GM23338 (cell line): ENCODE data around the gene MRGPRE. TPM values are rescaled to one million over a fixed set of nuclear protein-coding genes. Genes with fewer than 3 reads are reported as not detected.

Experiments
- ATAC-seq: fragments of 200-7000 bp; cut with Tn5 transposase; 3 replicates; pipeline ENCODE4 v1.9.1; 2020
- DNase-seq: peaks from one replicate; pipeline ENCODE4 v3.0.0-alpha.2; 2015; ENCODE audit warnings: low spot score
- H2AFZ ChIP-seq: fragments of 200-600 bp; sonication (generic); 2 replicates; pipeline ENCODE4 v1.8.0; 2016; ENCODE audit warnings: antibody characterized with exemption, mild to moderate bottlenecking, moderate library complexity
- H3F3A ChIP-seq: fragments of 200-600 bp; sonication (generic); replicated peaks from 2 replicates; pipeline ENCODE4 v1.8.0; 2017; ENCODE audit warnings: antibody characterized with exemption, mixed run types, low read depth
- H3K27ac ChIP-seq: fragments of 200-600 bp; sonication (generic); 2 replicates; pipeline ENCODE4 v1.6.1; 2016; ENCODE audit warnings: low read depth
- H3K27me3 ChIP-seq: fragments of 200-600 bp; sonication (generic); 2 replicates; pipeline ENCODE4 v1.8.0; 2016; ENCODE audit warnings: mild to moderate bottlenecking, mixed run types, moderate library complexity; ENCODE audit not compliant: insufficient read depth
- H3K36me3 ChIP-seq: fragments of 200-600 bp; sonication (generic); 2 replicates; pipeline ENCODE4 v1.8.0; 2016; ENCODE audit warnings: mild to moderate bottlenecking; ENCODE audit not compliant: insufficient read depth
- H3K4me1 ChIP-seq: fragments of 200-600 bp; sonication (generic); 2 replicates; pipeline ENCODE4 v1.8.0; 2016; ENCODE audit warnings: mild to moderate bottlenecking, moderate library complexity; ENCODE audit not compliant: insufficient read depth
- H3K4me2 ChIP-seq: fragments of 200-600 bp; sonication (generic); 2 replicates; pipeline ENCODE4 v1.7.1; 2017; ENCODE audit warnings: mixed run types
- H3K4me3 ChIP-seq: fragments of 200-600 bp; sonication (generic); 2 replicates; pipeline ENCODE4 v1.6.1; 2016; ENCODE audit warnings: mixed run types
- H3K79me2 ChIP-seq: fragments of 200-600 bp; sonication (generic); replicated peaks from 2 replicates; pipeline ENCODE4 v1.8.0; 2017; ENCODE audit warnings: mild to moderate bottlenecking; ENCODE audit not compliant: insufficient read depth
- H3K9me2 ChIP-seq: fragments of 200-600 bp; sonication (generic); 2 replicates; pipeline ENCODE4 v1.8.0; 2017; ENCODE audit not compliant: insufficient read depth
- H4K20me1 ChIP-seq: fragments of 200-600 bp; sonication (generic); replicated peaks from 2 replicates; pipeline ENCODE4 v1.8.0; 2017; ENCODE audit warnings: mild to moderate bottlenecking; ENCODE audit not compliant: insufficient read depth
- H3K27ac Mint-ChIP-seq: 2 replicates; pipeline ENCODE4 v1.8.0; 2020; ENCODE audit warnings: inconsistent platforms, mild to moderate bottlenecking, moderate library complexity, mixed read lengths
- H3K27me3 Mint-ChIP-seq: 3 replicates; pipeline ENCODE4 v1.8.0; 2022; ENCODE audit warnings: low read depth, mild to moderate bottlenecking, moderate library complexity, mixed read lengths, inconsistent platforms; ENCODE audit not compliant: insufficient read depth, poor library complexity
- H3K36me3 Mint-ChIP-seq: 3 replicates; pipeline ENCODE4 v1.8.0; 2021; ENCODE audit warnings: low read depth, mild to moderate bottlenecking, inconsistent platforms, moderate library complexity, mixed read lengths
- H3K4me1 Mint-ChIP-seq: 3 replicates; pipeline ENCODE4 v1.8.0; 2020; ENCODE audit warnings: mild to moderate bottlenecking, inconsistent platforms, mixed read lengths
- H3K4me3 Mint-ChIP-seq: 3 replicates; pipeline ENCODE4 v1.8.0; 2021; ENCODE audit warnings: moderate library complexity, mild to moderate bottlenecking, inconsistent platforms, mixed read lengths
- H3K9me3 Mint-ChIP-seq: 3 replicates; pipeline ENCODE4 v1.8.0; 2020; ENCODE audit warnings: moderate library complexity, mild to moderate bottlenecking, inconsistent platforms, mixed read lengths
- CREB1 ChIP-seq: fragments of 250-450 bp; sonication (Bioruptor Pico); IDR thresholded peaks from 2 replicates; pipeline ENCODE4 v1.5.0; 2020; ENCODE audit warnings: low read depth, mild to moderate bottlenecking, moderate library complexity
- JUNB ChIP-seq: IDR thresholded peaks from one replicate; pipeline ENCODE4 v1.6.1; 2016; ENCODE audit warnings: antibody characterized with exemption; ENCODE audit not compliant: unreplicated experiment
- NANOG ChIP-seq: IDR thresholded peaks from 2 replicates; pipeline ENCODE4 v1.6.1; 2016; ENCODE audit warnings: antibody characterized with exemption, borderline replicate concordance
- REST ChIP-seq: IDR thresholded peaks from one replicate; pipeline ENCODE4 v1.6.1; 2018; ENCODE audit warnings: antibody characterized with exemption; ENCODE audit not compliant: unreplicated experiment
- STAT1 ChIP-seq: IDR thresholded peaks from one replicate; pipeline ENCODE4 v1.6.1; 2016; ENCODE audit warnings: antibody characterized with exemption; ENCODE audit not compliant: unreplicated experiment
- ZNF114 ChIP-seq: fragments of 250-450 bp; sonication (Bioruptor Pico); IDR thresholded peaks from 2 replicates; pipeline ENCODE4 v1.5.0; 2020; ENCODE audit warnings: mild to moderate bottlenecking, moderate library complexity
- ZNF331 ChIP-seq: fragments of 250-450 bp; sonication (Bioruptor Pico); IDR thresholded peaks from 2 replicates; pipeline ENCODE4 v1.5.0; 2020; ENCODE audit warnings: low read depth, mild to moderate bottlenecking, moderate library complexity
- ZNF462 ChIP-seq: fragments of 250-450 bp; sonication (Bioruptor Pico); IDR thresholded peaks from 2 replicates; pipeline ENCODE4 v1.5.0; 2020; ENCODE audit warnings: mild to moderate bottlenecking, moderate library complexity
- polyA plus RNA-seq: library from polyadenylated mRNA; unstranded; fragments of >200 nt; fragmentation: Nextera tagmentation; extraction: Ambion mirVana; gene quantifications from 2 replicates; pipeline ENCODE4 v1.2.1, GENCODE V29; 2016
- total RNA-seq: library from RNA; depleted of rRNA; stranded (reverse); fragments of >200 nt; shearing (Covaris generic); gene quantifications from 2 replicates; pipeline ENCODE4 v1.2.3, GENCODE V29; 2014

Gene MRGPRE
- total and polyA plus RNA-seq, 2 experiments from 2014 or later: not detected

GRCh38 chr11:3214420-3214699, 17.9 kb downstream of the MRGPRE start:
- Histone ChIP-seq H3F3A (no peaks in the 10 kb centered on the region), H4K20me1 (no peaks in the 10 kb centered on the region), H3K36me3 (0 out of 2 replicates have a peak, but pooled peaks cover 4% of the 10 kb centered on the region), H3K9me2 (peaks cover 2% of the 10 kb centered on the region), H3K4me1 (peaks cover 13% of the 10 kb centered on the region; the same call in 1 of the 2 replicates), H3K4me2 (no peak overlapping the region), H3K4me3 (no peak overlapping the region), H3K27me3 (no peaks in the 10 kb centered on the region), H3K79me2 (no peaks in the 10 kb centered on the region), H2AFZ (no peak overlapping the region), H3K27ac (no peak overlapping the region)
- ATAC-seq (no peak), DNase-seq (no peak)
- H3K4me1 Mint-ChIP-seq: peaks cover 24% of the 10 kb centered on the region
- no peak for TF ChIP-seq NANOG
- TF ChIP-seq JUNB: no peak
- no peak for TF ChIP-seq REST
- no peak for TF ChIP-seq CREB1 (CRISPR knock-in tag)
- TF ChIP-seq ZNF114 (CRISPR knock-in tag): no peak
- TF ChIP-seq STAT1: no peak
- no peak for TF ChIP-seq ZNF462 (CRISPR knock-in tag)
- no peak for TF ChIP-seq ZNF331
- H3K27ac Mint-ChIP-seq: no peak overlapping the region
- no peaks in the 10 kb centered on the region for H3K36me3 Mint-ChIP-seq
- no peak overlapping the region for H3K4me3 Mint-ChIP-seq
- peaks cover 2% of the 10 kb centered on the region for H3K27me3 Mint-ChIP-seq
- H3K9me3 Mint-ChIP-seq: no peaks in the 10 kb centered on the region
